SIG-M5 treated with dmso at 0.1 percent for 504 hours (cell line): ENCODE measurements around the gene SLC6A9.

Source experiments
- DNase-seq: peaks from one replicate; lab custom pipeline; 2025; ENCODE audit not compliant: unreplicated experiment; lab: John Stamatoyannopoulos, UW

Gene SLC6A9

GRCh38 chr1:44048532-44049215 lies 17.4 kb upstream of the SLC6A9 start:
- DNase-seq: no peak

GRCh38 chr1:44047131-44047530 lies 15.9 kb upstream of the SLC6A9 start:
- no peak for DNase-seq

- no peak for DNase-seq
These were observed 13.8 kb upstream of the SLC6A9 start for GRCh38 chr1:44045064-44045463.

- DNase-seq: no peak
These were observed 13.0 kb upstream of the SLC6A9 start for GRCh38 chr1:44044071-44044801.

- DNase-seq: no peak
These were observed 12.2 kb upstream of the SLC6A9 start for GRCh38 chr1:44043176-44044070.

GRCh38 chr1:44040846-44041245 lies 9.6 kb upstream of the SLC6A9 start:
- no peak for DNase-seq

- DNase-seq: peak; percentile 24
These were observed 9.2 kb upstream of the SLC6A9 start for GRCh38 chr1:44040418-44040817.

- DNase-seq: no peak
These were observed 7.8 kb upstream of the SLC6A9 start for GRCh38 chr1:44038876-44039657.

GRCh38 chr1:44037154-44037553 lies 5.9 kb upstream of the SLC6A9 start:
- DNase-seq: no peak

GRCh38 chr1:44036409-44037139 lies 5.3 kb upstream of the SLC6A9 start:
- peak; percentile 49 for DNase-seq

GRCh38 chr1:44035726-44036408 lies 4.6 kb upstream of the SLC6A9 start:
- DNase-seq: no peak

GRCh38 chr1:44034976-44035716 lies 3.9 kb upstream of the SLC6A9 start:
- DNase-seq: no peak

GRCh38 chr1:44034423-44034822 lies 3.2 kb upstream of the SLC6A9 start:
- DNase-seq: no peak

- no peak for DNase-seq
These were observed 2.5 kb upstream of the SLC6A9 start for GRCh38 chr1:44033756-44034155.

- DNase-seq: no peak
These were observed 1.8 kb upstream of the SLC6A9 start for GRCh38 chr1:44033041-44033575.

GRCh38 chr1:44032170-44032790 lies 1.0 kb upstream of the SLC6A9 start:
- DNase-seq: no peak

- no peak for DNase-seq
These were observed 534 bp downstream of the SLC6A9 start for GRCh38 chr1:44030605-44031251.
